Measurements from ENCODE around the gene PPARD. TPM values are rescaled to one million over a fixed set of nuclear protein-coding genes. Genes with fewer than 3 reads are reported as not detected.
A peak's percentile ranks its signal among the peaks of the same experiment; 100 is the strongest.

Gene PPARD
- total and polyA plus RNA-seq, 2 of the 13 experiments (the other 11 are each of a cell fraction or from before 2014, with no cell fraction given) = 6.1 to 13.3 TPM

DNA sequence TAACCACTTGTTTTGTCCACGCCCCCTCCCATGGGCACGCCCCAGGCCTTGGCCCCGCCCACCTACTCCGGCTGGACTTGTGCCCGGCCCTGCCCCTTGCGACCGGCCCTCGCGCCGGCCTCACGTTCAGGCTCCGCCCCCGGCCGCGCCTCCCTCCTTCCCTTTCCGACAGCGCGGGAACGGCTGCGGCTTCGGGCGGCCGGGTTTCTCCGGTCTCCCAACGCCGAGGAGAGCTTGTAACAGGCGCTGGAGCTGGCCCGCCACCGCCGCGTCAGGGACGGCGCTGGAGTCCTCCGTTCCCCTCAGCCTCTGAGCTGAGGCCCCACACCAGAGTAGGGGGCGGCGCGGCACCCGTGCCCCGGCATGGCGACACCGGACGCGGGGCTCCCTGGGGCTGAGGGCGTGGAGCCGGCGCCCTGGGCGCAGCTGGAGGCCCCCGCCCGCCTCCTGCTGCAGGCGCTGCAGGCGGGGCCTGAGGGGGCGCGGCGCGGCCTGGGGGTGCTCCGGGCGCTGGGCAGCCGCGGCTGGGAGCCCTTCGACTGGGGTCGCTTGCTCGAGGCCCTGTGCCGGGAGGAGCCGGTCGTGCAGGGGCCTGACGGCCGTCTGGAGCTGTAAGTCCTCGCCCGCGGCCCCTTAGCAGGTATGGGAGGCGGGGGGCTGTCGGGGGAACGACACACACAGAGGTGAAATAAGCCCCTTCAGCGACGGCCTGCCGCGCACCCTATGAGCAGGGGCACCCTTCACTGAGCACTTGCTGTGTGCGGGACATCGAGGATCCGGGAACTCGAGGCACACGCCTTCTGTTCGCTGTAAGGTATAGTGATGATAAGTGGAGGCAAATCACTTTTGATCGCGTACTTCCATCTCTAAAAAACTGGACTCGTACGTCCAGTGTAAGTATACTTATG, 110.1 kb downstream of the PPARD start, which contains the start of gene FANCE (continued):
- TF ChIP-seq SNAPC2 (CRISPR knock-in tag; IDR thresholded peaks at IDR 0.05) (peak; percentile 71), POLR2AphosphoS5 (IDR thresholded peaks at IDR 0.05; ENCODE audit: low read depth, low read length) (peak; percentile 52; the same call in 1 of the 2 replicates), ZFP36 (IDR thresholded peaks at IDR 0.05; ENCODE audit: borderline replicate concordance, low read depth, low read length, partially characterized antibody) (no peak), ZNF850 (CRISPR knock-in tag; conservative IDR thresholded peaks at IDR 0.05) (no peak), KLF15 (CRISPR knock-in tag; IDR thresholded peaks at IDR 0.05; ENCODE audit: borderline replicate concordance) (no peak; the same call in 1 of the 2 replicates), ZNF563 (CRISPR knock-in tag; IDR thresholded peaks at IDR 0.05) (peak; percentile 72), TCF12 (IDR thresholded peaks at IDR 0.05) (no peak), TCF12 (CRISPR knock-in tag; IDR thresholded peaks at IDR 0.05) (no peak), CREM (IDR thresholded peaks at IDR 0.05) (no peak), CREM (CRISPR knock-in tag; IDR thresholded peaks at IDR 0.05) (no peak), NR3C1 (CRISPR knock-in tag; IDR thresholded peaks at IDR 0.05) (no peak), ZSCAN30 (CRISPR knock-in tag; IDR thresholded peaks at IDR 0.05) (no peak), ZNF224 (CRISPR knock-in tag; IDR thresholded peaks at IDR 0.05) (0 out of 2 replicates have a peak, but pooled peaks have one; percentile 31), MBNL3 (CRISPR knock-in tag; conservative IDR thresholded peaks at IDR 0.05) (no peak), ZNF629 (CRISPR knock-in tag; conservative IDR thresholded peaks at IDR 0.05) (0 out of 2 replicates have a peak, but pooled peaks have one; percentile 23), MLX (CRISPR knock-in tag; IDR thresholded peaks at IDR 0.05) (0 out of 2 replicates have a peak, but pooled peaks have one; percentile 35), ZNF333 (CRISPR knock-in tag; IDR thresholded peaks at IDR 0.05; ENCODE audit: borderline replicate concordance) (no peak), PBX2 (CRISPR knock-in tag; IDR thresholded peaks at IDR 0.05) (no peak), ZNF781 (CRISPR knock-in tag; IDR thresholded peaks at IDR 0.05; ENCODE audit: borderline replicate concordance, not compliant biosample characterization) (peak; percentile 34), BORCS8-MEF2B (CRISPR knock-in tag; IDR thresholded peaks at IDR 0.05) (peak; percentile 96), AHR (CRISPR knock-in tag; IDR thresholded peaks at IDR 0.05) (0 out of 2 replicates have a peak, but pooled peaks have one; percentile 24), EEA1 (CRISPR knock-in tag; IDR thresholded peaks at IDR 0.05; ENCODE audit: borderline replicate concordance) (no peak; the same call in 1 of the 2 replicates), NFE2L1 (CRISPR knock-in tag; IDR thresholded peaks at IDR 0.05; ENCODE audit: borderline replicate concordance) (no peak), GLI4 (CRISPR knock-in tag; IDR thresholded peaks at IDR 0.05; ENCODE audit: borderline replicate concordance) (peak; percentile 78; the same call in 1 of the 2 replicates)
- TF ChIP-seq, protein P1, sequence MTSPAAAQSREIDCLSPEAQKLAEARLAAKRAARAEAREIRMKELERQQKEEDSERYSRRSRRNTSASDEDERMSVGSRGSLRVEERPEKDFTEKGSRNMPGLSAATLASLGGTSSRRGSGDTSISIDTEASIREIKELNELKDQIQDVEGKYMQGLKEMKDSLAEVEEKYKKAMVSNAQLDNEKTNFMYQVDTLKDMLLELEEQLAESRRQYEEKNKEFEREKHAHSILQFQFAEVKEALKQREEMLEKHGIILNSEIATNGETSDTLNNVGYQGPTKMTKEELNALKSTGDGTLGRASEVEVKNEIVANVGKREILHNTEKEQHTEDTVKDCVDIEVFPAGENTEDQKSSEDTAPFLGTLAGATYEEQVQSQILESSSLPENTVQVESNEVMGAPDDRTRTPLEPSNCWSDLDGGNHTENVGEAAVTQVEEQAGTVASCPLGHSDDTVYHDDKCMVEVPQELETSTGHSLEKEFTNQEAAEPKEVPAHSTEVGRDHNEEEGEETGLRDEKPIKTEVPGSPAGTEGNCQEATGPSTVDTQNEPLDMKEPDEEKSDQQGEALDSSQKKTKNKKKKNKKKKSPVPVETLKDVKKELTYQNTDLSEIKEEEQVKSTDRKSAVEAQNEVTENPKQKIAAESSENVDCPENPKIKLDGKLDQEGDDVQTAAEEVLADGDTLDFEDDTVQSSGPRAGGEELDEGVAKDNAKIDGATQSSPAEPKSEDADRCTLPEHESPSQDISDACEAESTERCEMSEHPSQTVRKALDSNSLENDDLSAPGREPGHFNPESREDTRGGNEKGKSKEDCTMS (CRISPR knock-in tag; conservative IDR thresholded peaks at IDR 0.05) = no peak

All from HepG2 (cell line).